Posterior cingulate gyrus (tissue), 11 donors: ENCODE data around the gene PROZ.

Experiments
- DNase-seq, 10 donors: peaks; one replicate each; pipeline versions ENCODE4 v3.0.0 to v3.0.0-alpha.2; 2020 to 2021; ENCODE audit warnings: mixed read lengths in 3 of 10
- intact Hi-C: fragments of 100-400 bp; cut with DNase I; formaldehyde crosslinking; loops from one replicate; pipeline ENCODE4 v1.15.1; 2023

PROZ gene

GRCh38 chr13:113192279-113192678 is 33.8 kb downstream of the PROZ start:
- intact Hi-C loops, result no loop called here

GRCh38 chr13:113192902-113193301 is 34.5 kb downstream of the PROZ start:
- DNase-seq, result no peak
- intact Hi-C loops, result no loop called here

More at GRCh38 chr13:113192279-113192678, 33.8 kb downstream of the PROZ start:
- peak in 1 of 10 donors; percentile 84 for DNase-seq

DNA sequence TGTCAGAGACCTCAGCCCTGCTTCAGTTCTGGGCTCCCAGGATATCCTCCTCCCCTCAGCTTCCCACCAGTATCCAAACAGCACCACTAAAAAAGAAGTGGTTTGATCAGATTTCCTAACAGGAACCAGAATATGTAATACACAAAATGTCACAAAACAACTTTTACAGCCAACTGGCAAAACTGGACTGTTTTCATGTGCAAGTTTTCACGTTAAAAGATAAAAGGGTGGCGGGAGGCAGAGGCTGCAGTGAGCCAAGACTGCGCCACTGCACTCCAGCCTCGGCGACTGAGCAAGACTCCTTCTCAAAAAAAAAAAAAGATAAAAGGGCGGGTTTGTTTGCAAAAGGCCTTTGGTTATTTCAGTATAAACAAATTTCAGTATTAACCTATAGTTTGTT is 36.9 kb downstream of the PROZ start:
- intact Hi-C loops, result no loop called here
- DNase-seq, result no peak

- intact Hi-C loops, result no loop called here
- no peak for DNase-seq
These were observed 38.7 kb downstream of the PROZ start for GRCh38 chr13:113196970-113197737.

DNA sequence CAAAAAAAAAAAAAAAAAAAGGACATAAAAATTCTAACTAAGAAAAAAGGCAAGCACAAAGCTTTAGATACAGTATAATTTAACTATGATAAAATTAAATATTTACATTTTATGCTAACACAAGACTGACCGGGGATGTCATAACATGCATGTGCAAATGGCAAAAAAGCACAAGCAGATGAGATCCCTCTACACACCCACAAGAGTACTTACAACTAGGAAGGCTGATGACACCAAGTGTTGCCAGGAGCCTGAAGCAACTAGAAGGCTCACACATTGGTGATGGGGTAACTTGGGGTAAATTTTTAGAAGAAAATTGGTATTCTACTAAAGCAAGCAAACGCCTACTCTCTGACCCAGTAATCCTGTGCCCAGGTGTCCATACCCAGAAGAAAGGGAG is 43.4 kb downstream of the PROZ start:
- DNase-seq, result no peak
- intact Hi-C loops, result loop anchor here (10.0 kb wide), 1 partner anchor 293 kb away; the partner anchor contains the start of gene DCUN1D2

GRCh38 chr13:113202912-113203311 is 44.5 kb downstream of the PROZ start:
- intact Hi-C loops, result loop anchor here (10.0 kb wide), 1 partner anchor 292 kb away; the partner anchor contains the start of gene DCUN1D2
- no peak for DNase-seq

- intact Hi-C loops, result loop anchor here (10.0 kb wide), 1 partner anchor 291 kb away; the partner anchor contains the start of gene DCUN1D2
These were observed 45.3 kb downstream of the PROZ start for GRCh38 chr13:113203507-113204377.

GRCh38 chr13:113204378-113204734 is 45.9 kb downstream of the PROZ start:
- intact Hi-C loops, result loop anchor here (10.0 kb wide), 1 partner anchor 290 kb away; the partner anchor contains the start of gene DCUN1D2
- no peak for DNase-seq

More at GRCh38 chr13:113203507-113204377, 45.3 kb downstream of the PROZ start:
- DNase-seq, result no peak

DNA sequence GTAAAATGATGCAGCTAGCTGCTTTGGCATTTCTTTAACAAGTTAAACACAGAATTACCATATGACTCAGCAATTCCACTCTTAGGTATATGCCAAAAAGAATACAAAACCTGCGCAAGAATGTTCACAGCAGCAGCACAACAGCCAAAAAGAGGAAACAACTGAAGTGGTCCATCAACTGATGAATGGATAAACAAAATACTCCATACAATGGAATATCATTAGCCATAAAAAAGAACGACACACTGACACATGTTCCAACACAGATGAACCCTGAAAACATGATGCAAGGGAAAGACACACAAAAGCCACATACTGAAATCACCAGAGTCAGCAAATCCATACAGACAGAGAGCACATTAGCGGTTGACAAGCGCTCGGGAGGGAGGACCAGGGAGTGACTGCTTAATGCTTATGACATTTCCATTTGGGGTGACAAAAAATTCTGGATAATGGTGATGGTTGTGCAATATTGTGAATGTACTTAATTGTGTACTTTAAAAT is 47.0 kb downstream of the PROZ start:
- DNase-seq, result no peak
- intact Hi-C loops, result loop anchor here (5.0 to 10.0 kb wide), 2 partner anchors 163 to 289 kb away; partner anchors contain the start of gene DCUN1D2

DNA sequence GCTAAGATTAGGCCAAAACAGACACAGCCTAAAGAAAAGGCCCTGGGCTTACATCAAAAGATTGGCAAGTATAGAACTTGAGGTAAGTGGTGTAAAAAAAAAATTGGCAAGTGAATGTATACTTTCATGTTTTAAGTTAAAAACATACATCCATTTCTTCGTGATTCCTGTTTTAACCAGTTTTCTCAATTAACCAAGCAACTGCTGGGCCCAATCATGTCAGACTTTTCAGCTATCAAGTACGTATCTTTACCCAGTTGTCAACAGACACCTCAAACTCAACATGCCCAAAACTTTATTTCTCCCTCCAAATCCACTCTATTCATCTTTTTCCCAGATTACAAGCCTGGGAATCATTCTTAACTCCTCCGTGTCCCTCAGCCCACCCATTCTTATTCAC is 49.0 kb downstream of the PROZ start:
- intact Hi-C loops, result loop anchor here (5.0 to 10.0 kb wide), 2 partner anchors 165 to 287 kb away; partner anchors contain the start of gene DCUN1D2
- DNase-seq, result no peak

GRCh38 chr13:113207890-113208420 is 49.5 kb downstream of the PROZ start:
- peak in 2 of 10 donors; percentile 74 to 87 for DNase-seq
- intact Hi-C loops, result loop anchor here (2.0 to 10.0 kb wide), 3 partner anchors 89 to 287 kb away; partner anchors contain the start of genes DCUN1D2 and LAMP1

DNA sequence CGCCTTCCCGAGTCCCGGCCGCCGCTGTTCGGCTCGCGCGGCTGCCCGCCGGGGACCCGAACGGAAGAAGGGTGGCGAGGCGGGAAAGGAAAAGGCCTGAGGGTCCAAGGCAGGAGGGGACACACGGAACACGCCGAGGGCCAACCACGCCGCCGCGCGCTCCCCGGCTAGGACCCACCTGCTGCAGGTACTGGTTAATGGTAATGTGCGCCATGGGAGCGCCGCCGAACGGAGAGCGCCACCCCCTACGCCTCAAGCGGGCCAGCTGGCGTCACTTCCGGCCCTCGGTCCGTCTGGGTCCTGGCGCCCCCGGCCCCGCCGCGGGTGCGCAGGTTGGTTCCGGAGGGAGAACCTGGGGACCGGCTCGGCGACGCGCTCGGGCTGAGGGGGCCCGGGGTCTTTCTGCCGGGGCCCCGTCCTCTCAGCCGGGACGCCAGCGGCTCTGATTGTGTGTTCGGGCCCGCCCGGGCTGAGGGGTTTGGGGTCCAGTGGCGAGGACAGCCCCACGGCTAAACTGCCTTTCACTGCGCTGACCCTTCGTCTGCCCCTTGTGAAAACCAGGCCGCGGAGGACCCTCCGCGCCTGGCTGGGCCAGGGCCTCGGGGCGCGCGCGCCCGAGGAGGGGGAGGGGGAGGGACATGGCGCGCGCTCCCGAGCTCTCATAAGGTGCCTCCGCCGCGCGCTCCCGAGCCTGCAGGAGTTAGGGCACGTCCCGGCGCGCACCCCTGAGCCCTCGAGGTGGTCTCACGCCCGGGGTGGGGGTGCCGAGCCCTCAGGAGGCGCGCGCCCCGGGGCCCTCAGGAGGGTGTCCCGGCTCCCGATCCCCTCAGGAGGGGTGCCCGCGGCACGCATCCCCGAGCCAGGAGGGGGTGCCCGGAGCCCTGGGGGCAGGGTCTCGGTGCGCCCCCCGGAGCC is 50.2 kb downstream of the PROZ start, which contains the start of gene PCID2:
Gene PCID2 (minus strand): TSS at position 249 of the 915 bp plus-strand sequence. CDS start 35 bp downstream, at position 214.
- intact Hi-C loops, result loop anchor here (2.0 to 10.0 kb wide), 3 partner anchors 88 to 286 kb away; partner anchors contain the start of genes DCUN1D2 and LAMP1
- peak; percentile 81 to 98 (median 88) for DNase-seq

GRCh38 chr13:113209336-113209758 is 50.9 kb downstream of the PROZ start, which contains the start of gene CUL4A:
Gene CUL4A, plus strand, starts transcription at chr13:113209613. Its CDS starts 15 bp downstream, at chr13:113209628.
- intact Hi-C loops, result loop anchor here (2.0 to 10.0 kb wide), 3 partner anchors 87 to 285 kb away; partner anchors contain the start of genes DCUN1D2 and LAMP1

DNA sequence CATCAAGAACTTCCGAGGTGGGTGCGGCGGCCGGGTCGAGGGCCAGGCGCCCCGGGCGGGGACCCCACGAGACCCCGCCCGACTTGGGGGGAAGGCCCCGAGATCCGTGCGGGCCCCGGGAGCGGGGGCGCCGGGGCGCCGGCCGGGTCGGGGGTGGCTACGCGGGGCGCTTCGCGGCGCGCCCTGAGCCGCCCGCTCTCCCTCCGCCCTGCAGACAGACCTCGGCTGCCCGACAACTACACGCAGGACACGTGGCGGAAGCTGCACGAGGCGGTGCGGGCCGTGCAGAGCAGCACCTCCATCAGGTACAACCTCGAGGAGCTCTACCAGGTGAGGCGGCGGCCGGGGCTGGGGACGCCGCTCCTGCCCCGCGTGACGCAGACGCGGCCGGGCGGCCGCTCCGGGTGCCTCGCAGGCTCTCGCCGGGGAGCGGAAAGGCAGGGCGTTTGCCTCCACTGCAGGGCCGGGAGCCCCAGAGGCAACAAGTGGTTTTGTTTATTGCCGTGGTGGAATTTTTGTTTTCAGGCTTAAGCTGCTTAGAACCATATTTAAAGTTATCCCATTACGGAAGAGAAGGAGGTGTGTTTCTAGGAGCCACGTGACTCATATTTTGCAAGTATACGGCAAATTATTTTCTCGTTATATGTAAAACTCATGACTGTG is 51.4 kb downstream of the PROZ start:
- peak in 7 of 10 donors; percentile 32 to 92 (median 55) for DNase-seq
- intact Hi-C loops, result loop anchor here (2.0 to 10.0 kb wide), 4 partner anchors 57 to 285 kb away; partner anchors contain the start of genes DCUN1D2 and LAMP1

More at GRCh38 chr13:113209336-113209758, 50.9 kb downstream of the PROZ start, which contains the start of gene CUL4A:
- peak; percentile 56 to 95 (median 74) for DNase-seq

DNA sequence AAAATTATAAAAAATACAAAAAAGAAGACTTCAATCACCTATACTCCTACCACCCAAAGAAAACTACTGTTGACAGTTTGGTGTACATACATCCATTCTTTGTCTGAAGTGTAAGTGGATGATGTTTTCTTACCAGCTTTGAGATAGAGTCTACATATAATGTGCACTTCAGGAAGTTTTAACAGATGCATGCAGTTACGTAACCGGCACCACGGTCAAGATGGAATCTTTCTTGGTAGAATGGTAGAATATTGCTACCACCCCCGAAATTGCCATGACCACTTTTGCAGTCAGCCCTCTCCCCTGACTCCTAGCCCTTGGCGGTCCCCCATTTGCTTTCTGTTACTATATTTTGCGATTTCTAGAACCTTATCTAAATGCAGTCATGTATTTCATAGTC is 52.4 kb downstream of the PROZ start:
- intact Hi-C loops, result loop anchor here (2.0 kb wide), 1 partner anchor 58 kb away; no protein-coding TSS in a partner anchor

DNA sequence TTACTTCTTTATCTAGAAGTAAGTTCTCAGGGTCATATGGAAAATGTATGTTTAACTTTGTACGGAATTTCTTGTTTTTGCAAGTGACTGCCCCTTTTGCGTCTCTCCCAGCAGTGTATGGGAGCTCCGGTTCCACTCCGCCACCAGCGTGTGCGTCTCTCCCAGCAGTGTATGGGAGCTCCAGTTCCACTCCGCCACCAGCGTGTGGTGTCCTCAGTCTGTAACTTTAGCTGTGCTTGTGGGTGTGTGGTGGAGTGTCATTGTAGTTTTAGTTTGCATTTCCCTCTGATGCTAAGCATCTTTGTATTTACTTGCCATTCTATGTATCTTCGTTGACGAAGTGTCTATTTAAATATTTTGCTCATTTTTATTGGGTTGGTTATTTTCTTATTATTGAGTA is 53.3 kb downstream of the PROZ start:
- DNase-seq, result no peak
- intact Hi-C loops, result loop anchor here (2.0 kb wide), 1 partner anchor 59 kb away; no protein-coding TSS in a partner anchor

More for the DNA sequence above, 52.4 kb downstream of the PROZ start:
- DNase-seq, result no peak

GRCh38 chr13:113216254-113217048 is 58.0 kb downstream of the PROZ start:
- DNase-seq, result no peak
- intact Hi-C loops, result no loop called here
